Small intestine (tissue), 7 donors: ENCODE data around the gene GPN1. TPM values are rescaled to one million over a fixed set of nuclear protein-coding genes. Genes with fewer than 3 reads are reported as not detected.
"Not testable (repeated sequence)": the region's sequence is repeated elsewhere in the genome, so short reads cannot be mapped to it uniquely, and the experiment has no call there.

ENCODE experiments used
- DNase-seq, 2 donors: peaks; one replicate each; pipeline versions ENCODE4 v3.0.0 to v3.0.0-alpha.2; 2013
- FAIRE-seq: peaks from 2 replicates; lab custom pipeline; 2012; peaks lifted over from hg19 to GRCh38; lab: Jason Lieb, UNC
- H3K27ac ChIP-seq, 3 donors: one replicate each; pipeline ENCODE4 v1.5.1; 2013; ENCODE audit warnings: low read length in 2 of 3, mild to moderate bottlenecking in 2 of 3, control low read depth in 1 of 3, inconsistent platforms in 1 of 3, low read depth in 1 of 3, moderate library complexity in 1 of 3
- H3K27me3 ChIP-seq, 3 donors: one replicate each; pipeline ENCODE4 v1.6.1; 2013; ENCODE audit warnings: low read length in 3 of 3, inconsistent platforms in 1 of 3; ENCODE audit not compliant: control insufficient read depth in 3 of 3, insufficient read depth in 3 of 3
- H3K36me3 ChIP-seq, 3 donors: one replicate each; pipeline ENCODE4 v1.6.1; 2013; ENCODE audit warnings: low read length in 3 of 3, inconsistent platforms in 1 of 3, low read depth in 1 of 3, mild to moderate bottlenecking in 1 of 3, moderate library complexity in 1 of 3; ENCODE audit not compliant: control insufficient read depth in 3 of 3, insufficient read depth in 2 of 3
- H3K4me1 ChIP-seq, 3 donors: one replicate each; pipeline ENCODE4 v1.6.1; 2013; ENCODE audit warnings: low read length in 2 of 3, inconsistent platforms in 1 of 3, low read depth in 1 of 3, mild to moderate bottlenecking in 1 of 3, moderate library complexity in 1 of 3; ENCODE audit not compliant: control insufficient read depth in 3 of 3, insufficient read depth in 2 of 3
- H3K4me3 ChIP-seq, 3 donors: one replicate each; pipeline ENCODE4 v1.5.1; 2013; ENCODE audit warnings: low read length in 3 of 3, control low read depth in 1 of 3, inconsistent platforms in 1 of 3, low read depth in 1 of 3, mild to moderate bottlenecking in 1 of 3, moderate library complexity in 1 of 3
- H3K9me3 ChIP-seq, 2 donors: one replicate each; pipeline ENCODE4 v1.6.1; 2013; ENCODE audit warnings: low read depth in 1 of 2, low read length in 1 of 2; ENCODE audit not compliant: control insufficient read depth in 2 of 2, insufficient read depth in 1 of 2
- WGBS, 3 donors: extraction: QIAGEN DNeasy Blood & Tissue Kit; methylation state at CpG; one replicate each; pipeline ENCODE4 v1.1.7; 2013; 5-methylcytosine and 5-hydroxymethylcytosine counted together
- polyA plus RNA-seq, 4 donors: library from polyadenylated mRNA; stranded (reverse) in 3 of 4; unstranded in 1 of 4; fragments of 200-250 nt in 3 of 4; fragments of 120-200 nt in 1 of 4; gene quantifications; one replicate each; pipeline versions ENCODE4 v1.2.1 to v1.2.3, GENCODE V29; 2013
- donor health status: healthy with polysubstance abuse.
- donor health status: control.
- donor health status: control.
- donor health status: Bipolar disorder and iron deficiency.
- donor health status: healthy.

Gene GPN1
- polyA plus RNA-seq, 4 donors = 21.9 to 41.4 (median 33.5) TPM

- not testable (repeated sequence) for H3K27me3 ChIP-seq, H3K4me1 ChIP-seq, H3K4me3 ChIP-seq, FAIRE-seq, DNase-seq, H3K9me3 ChIP-seq
- Histone ChIP-seq H3K27ac (peak overlapping the region in 1 of 3 donors; percentile 68), H3K36me3 (peaks cover 13 to 27% (median 25%) of the 10 kb centered on the region in 3 donors)
- WGBS, 3 donors = 67 to 84% (median 76%) methylated on average over 1 of the region's 1 CpG
These were observed 56.2 kb downstream of the GPN1 start for GRCh38 chr2:27685006-27685405.

- FAIRE-seq (no peak), DNase-seq (no peak)
- no peak overlapping the region for H3K4me3 ChIP-seq
- 96 to 98% (median 97%) methylated on average over 3 of the region's 3 CpGs for WGBS, 3 donors
- no peaks in the 10 kb centered on the region for H3K27me3 ChIP-seq
- H3K4me1 ChIP-seq = peaks cover 0 to 8% (median 3%) of the 10 kb centered on the region in 3 donors
- H3K36me3 ChIP-seq = peaks cover 10 to 26% (median 25%) of the 10 kb centered on the region in 3 donors
- peak overlapping the region in 2 of 3 donors; percentile 48 to 68 for H3K27ac ChIP-seq
- H3K9me3 ChIP-seq = no peaks in the 10 kb centered on the region
These were observed 56.7 kb downstream of the GPN1 start for GRCh38 chr2:27685577-27685976.

GRCh38 chr2:27687232-27687631, 58.4 kb downstream of the GPN1 start:
- no peaks in the 10 kb centered on the region for H3K9me3 ChIP-seq
- no peak overlapping the region for H3K4me3 ChIP-seq
- no peaks in the 10 kb centered on the region for H3K4me1 ChIP-seq
- H3K27me3 ChIP-seq = no peaks in the 10 kb centered on the region
- DNase-seq = no peak
- no peak overlapping the region for H3K27ac ChIP-seq
- WGBS, 3 donors = 97 to 100% (median 100%) methylated on average over 1 of the region's 1 CpG
- FAIRE-seq = no peak
- peaks cover 10 to 32% (median 24%) of the 10 kb centered on the region in 3 donors for H3K36me3 ChIP-seq

GRCh38 chr2:27689424-27689823, 60.6 kb downstream of the GPN1 start:
- Histone ChIP-seq H3K27me3 (no peaks in the 10 kb centered on the region), H3K4me3 (no peak overlapping the region), H3K36me3 (peaks cover 10 to 28% (median 22%) of the 10 kb centered on the region in 3 donors), H3K9me3 (no peaks in the 10 kb centered on the region), H3K27ac (no peak overlapping the region), H3K4me1 (no peaks in the 10 kb centered on the region)
- DNase-seq = no peak
- WGBS, 3 donors = 72 to 96% (median 92%) methylated on average over 2 of the region's 2 CpGs
- FAIRE-seq = no peak

- Histone ChIP-seq H3K27me3 (no peaks in the 10 kb centered on the region), H3K27ac (no peak overlapping the region), H3K4me1 (no peaks in the 10 kb centered on the region), H3K9me3 (no peaks in the 10 kb centered on the region), H3K36me3 (peaks cover 10 to 31% (median 21%) of the 10 kb centered on the region in 3 donors), H3K4me3 (no peak overlapping the region)
- FAIRE-seq = no peak
- no peak for DNase-seq
These were observed 61.2 kb downstream of the GPN1 start for GRCh38 chr2:27690052-27690451.

- Histone ChIP-seq H3K4me3 (no peak overlapping the region), H3K27me3 (no peaks in the 10 kb centered on the region), H3K9me3 (no peaks in the 10 kb centered on the region), H3K36me3 (peaks cover 6 to 14% (median 8%) of the 10 kb centered on the region in 3 donors), H3K4me1 (peaks cover 0 to 9% (median 0%) of the 10 kb centered on the region in 3 donors), H3K27ac (no peak overlapping the region)
- WGBS, 3 donors = 69 to 72% (median 72%) methylated on average over 1 of the region's 1 CpG
- no peak for FAIRE-seq
- DNase-seq = no peak
These were observed 68.8 kb downstream of the GPN1 start for GRCh38 chr2:27697660-27698059.

Other genes starting within 250 kb of the GPN1 start
- 10 to 100 TPM; 18.4 to 48.1 (median 30.5) TPM for gene ZNF513, start 248.3 kb upstream of the GPN1 start, polyA plus RNA-seq
- gene PPM1G, start 219.5 kb upstream of the GPN1 start, polyA plus RNA-seq = 10 to 100 TPM; 44.1 to 93.1 (median 53.0) TPM
- 10 to 100 TPM; 51.4 to 84.8 (median 81.9) TPM for gene NRBP1, start 200.4 kb upstream of the GPN1 start, polyA plus RNA-seq
- gene KRTCAP3, start 186.7 kb upstream of the GPN1 start, polyA plus RNA-seq = 100 to 1,000 TPM in 1 of 4 donors, 10 to 100 TPM in 3; 57.0 to 127 (median 60.5) TPM
- 100 to 1,000 TPM in 1 of 4 donors, 10 to 100 TPM in 3; 35.9 to 142 (median 89.3) TPM for gene IFT172, start 139.3 kb upstream of the GPN1 start, polyA plus RNA-seq
- 1 to 10 TPM in 2 of 4 donors, under 1 TPM in 1, not detected in 1; 0.81 to 5.8 (median 2.0) TPM for gene FNDC4, start 133.8 kb upstream of the GPN1 start, polyA plus RNA-seq
- gene GCKR, start 132.2 kb upstream of the GPN1 start, polyA plus RNA-seq = 1 to 10 TPM; 2.1 to 3.8 (median 2.5) TPM
- gene ZNF512, start 46.0 kb upstream of the GPN1 start, polyA plus RNA-seq = 10 to 100 TPM in 2 of 4 donors, 1 to 10 TPM in 2; 3.4 to 34.3 (median 7.2) TPM
- 1 to 10 TPM in 3 of 4 donors, under 1 TPM in 1; 0.54 to 4.8 (median 1.6) TPM for gene CCDC121, start within 50 bp of the GPN1 start, polyA plus RNA-seq
- 10 to 100 TPM; 16.8 to 43.7 (median 23.1) TPM for gene SUPT7L, start 34.6 kb downstream of the GPN1 start, polyA plus RNA-seq
- 10 to 100 TPM; 11.6 to 23.4 (median 13.7) TPM for gene SLC4A1AP, start 34.8 kb downstream of the GPN1 start, polyA plus RNA-seq
- gene MRPL33, start 142.7 kb downstream of the GPN1 start, polyA plus RNA-seq = 100 to 1,000 TPM; 111 to 156 (median 127) TPM